Left hindlimb (tissue), 1 donor: ENCODE results near the gene HSPA6.
A peak's percentile ranks its signal among the peaks of the same experiment; 100 is the strongest.
"Not testable (repeated sequence)": the region's sequence is repeated elsewhere in the genome, so short reads cannot be mapped to it uniquely, and the experiment has no call there.

Experiments used
- DNase-seq: peaks from one replicate; pipeline ENCODE4 v3.0.0-alpha.2; 2018

The HSPA6 gene

DNA sequence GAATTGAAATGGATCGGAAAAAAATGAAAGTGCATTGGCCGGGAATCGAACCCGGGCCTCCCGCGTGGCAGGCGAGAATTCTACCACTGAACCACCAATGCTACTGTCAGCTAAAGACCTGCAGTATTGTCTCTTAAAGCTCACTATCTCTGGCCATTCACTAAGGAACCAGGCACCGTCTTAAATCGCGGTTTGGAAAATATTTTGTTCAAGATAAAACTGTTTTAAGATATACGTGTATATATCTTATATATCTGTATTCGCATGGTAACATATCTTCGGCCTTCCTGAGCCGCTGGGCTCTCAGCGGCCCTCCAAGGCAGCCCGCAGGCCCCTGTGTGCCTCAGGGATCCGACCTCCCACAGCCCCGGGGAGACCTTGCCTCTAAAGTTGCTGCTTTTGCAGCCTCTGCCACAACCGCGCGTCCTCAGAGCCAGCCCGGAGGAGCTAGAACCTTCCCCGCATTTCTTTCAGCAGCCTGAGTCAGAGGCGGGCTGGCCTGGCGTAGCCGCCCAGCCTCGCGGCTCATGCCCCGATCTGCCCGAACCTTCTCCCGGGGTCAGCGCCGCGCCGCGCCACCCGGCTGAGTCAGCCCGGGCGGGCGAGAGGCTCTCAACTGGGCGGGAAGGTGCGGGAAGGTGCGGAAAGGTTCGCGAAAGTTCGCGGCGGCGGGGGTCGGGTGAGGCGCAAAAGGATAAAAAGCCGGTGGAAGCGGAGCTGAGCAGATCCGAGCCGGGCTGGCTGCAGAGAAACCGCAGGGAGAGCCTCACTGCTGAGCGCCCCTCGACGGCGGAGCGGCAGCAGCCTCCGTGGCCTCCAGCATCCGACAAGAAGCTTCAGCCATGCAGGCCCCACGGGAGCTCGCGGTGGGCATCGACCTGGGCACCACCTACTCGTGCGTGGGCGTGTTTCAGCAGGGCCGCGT lies at the start of gene HSPA6:
Gene HSPA6, plus strand, starts transcription at position 724 of the 925 bp plus-strand sequence. Its CDS starts 119 bp downstream, at position 843.
- peak; percentile 73 for DNase-seq

DNA sequence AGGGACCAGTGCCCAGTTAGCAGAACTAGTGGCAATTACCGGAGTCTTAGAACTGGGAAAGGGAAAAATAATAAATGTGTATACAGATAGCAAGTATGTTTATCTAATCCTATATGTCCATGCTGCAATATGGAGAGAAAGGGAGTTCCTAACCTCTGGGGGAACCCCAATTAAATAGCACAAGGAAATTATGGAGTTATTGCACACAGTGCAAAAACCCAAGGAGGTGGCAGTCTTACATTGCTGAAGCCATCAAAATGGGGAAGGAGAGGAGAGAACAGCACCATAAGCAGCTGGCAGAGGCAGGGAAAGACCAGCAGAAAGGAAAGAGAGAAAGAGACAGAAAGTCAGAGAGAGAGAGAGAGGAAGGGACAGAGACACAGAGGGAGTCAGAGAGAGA lies 46.6 kb upstream of the HSPA6 start:
- not testable (repeated sequence) for DNase-seq

DNA sequence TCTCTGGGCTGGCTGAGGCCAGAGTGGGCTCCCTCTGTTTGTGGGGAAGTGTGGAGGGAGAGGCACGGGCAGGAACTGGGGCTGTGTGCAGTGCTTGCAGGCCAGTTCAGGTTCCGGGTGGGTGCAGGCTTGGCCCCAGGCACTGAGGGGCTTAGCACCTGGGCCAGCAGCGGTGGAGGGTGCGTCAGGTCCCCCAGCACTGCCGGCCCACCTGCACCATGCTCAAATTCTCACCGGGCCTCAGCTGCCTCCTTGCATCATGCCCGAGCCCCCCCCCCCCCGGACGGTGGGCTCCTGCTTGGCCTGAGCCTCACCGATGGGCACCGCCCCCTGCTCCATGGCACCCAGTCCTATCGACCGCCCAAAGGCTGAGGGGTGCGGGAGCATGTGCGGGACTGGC lies 45.4 kb upstream of the HSPA6 start:
- no peak for DNase-seq

DNA sequence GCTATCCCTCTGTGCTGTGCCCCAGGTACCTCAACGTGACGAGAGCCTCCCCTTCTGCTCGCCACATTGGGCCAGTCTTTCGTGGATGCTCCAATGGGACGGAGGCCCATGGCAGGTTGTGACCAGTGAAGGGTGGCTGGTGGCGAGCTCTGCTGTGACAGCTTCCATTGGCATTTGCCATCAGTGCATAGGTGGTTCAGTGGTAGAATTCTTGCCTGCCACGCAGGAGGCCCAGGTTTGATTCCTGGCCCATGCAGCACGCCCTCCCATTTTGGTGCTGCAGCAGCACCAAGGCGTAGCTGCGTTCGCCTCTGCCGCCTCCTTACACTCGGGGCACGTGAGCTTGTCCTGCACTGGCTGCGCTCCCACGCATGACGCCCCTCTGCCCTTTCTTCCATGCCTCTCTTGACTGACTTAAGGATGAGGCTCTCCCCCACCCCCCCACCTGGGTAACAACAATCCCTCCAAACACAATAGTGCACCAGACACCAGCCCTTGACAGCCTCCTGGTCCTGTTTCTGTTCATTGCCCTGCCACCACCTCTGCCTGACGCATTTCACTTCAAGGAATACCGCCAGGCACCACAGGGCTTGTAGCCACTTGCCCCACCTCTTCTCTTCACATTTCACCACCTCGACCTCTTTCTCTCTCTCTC lies 43.8 kb upstream of the HSPA6 start:
- DNase-seq = no peak

DNA sequence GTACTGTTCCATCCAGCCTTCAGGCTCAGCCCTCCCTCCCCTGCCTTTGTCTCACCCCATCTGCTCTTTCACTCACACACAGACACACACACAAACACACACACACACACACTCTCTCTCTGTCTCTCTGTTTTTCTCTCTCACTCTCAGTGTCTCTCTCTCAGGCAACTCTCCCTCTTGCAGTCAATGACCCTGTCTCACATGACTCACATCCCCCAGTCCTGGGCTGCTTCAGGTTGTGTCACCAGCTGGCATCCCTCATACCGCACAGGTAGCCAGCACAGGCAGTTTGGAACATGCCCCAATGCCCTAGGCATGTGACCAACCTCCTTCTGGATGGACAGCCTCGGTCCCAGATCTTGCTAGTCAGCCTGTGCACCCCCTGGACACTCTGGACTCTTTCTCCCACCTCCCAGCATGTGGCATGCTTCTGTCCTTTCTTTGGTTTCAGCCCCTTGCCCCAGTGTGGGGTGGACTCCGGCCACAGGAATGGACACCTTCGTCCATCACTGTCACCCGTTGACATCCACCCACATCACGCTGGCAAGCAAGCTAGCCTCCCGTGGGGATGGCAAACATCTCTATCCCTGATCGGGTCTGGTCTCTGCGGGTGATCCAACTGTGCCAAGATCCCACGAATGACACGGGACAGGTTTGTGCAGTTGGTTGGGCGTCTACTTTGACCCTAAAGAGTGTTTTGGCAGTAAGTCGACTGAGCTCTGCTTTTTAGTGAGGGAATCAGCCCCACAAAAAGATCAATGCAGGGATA lies 42.5 kb upstream of the HSPA6 start:
- no peak for DNase-seq

DNA sequence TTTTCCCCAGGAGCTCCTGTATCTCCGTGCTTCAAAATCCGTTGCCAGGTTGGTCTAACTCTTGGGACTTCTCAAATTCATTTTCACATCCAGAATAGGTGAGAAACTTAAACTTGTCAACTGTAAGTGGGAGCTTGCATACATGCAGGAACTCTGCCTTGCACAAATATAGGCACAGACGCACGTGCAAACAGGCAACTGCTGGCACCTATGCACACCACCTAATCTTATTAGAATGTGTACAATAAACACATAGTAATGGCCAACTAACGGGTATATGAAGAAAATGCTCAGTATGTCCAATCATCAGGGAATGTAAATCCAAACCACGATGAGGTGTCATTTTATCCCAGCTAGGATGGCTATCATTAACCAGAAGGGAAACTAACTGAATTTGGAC lies 41.7 kb upstream of the HSPA6 start:
- DNase-seq = no peak

DNA sequence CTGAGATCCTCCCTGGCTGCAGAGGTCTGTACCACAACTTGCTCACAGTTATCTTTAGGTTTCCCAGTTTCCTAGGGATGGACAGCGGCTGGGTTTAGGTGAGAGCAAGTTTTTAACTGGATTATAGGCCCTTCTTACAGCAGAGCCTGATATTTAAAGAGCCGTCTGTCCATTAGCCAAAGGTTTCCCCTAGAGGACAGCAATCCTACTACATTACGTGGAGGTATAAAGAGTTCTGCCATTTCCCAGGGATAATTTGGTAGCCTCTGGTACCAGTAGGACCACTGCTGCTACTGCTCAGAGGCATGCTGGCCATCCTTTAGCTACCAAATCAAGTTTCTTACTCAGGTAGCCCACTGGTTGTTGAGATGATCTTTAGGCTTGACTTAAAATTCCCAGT lies 41.0 kb upstream of the HSPA6 start:
- DNase-seq = no peak

DNA sequence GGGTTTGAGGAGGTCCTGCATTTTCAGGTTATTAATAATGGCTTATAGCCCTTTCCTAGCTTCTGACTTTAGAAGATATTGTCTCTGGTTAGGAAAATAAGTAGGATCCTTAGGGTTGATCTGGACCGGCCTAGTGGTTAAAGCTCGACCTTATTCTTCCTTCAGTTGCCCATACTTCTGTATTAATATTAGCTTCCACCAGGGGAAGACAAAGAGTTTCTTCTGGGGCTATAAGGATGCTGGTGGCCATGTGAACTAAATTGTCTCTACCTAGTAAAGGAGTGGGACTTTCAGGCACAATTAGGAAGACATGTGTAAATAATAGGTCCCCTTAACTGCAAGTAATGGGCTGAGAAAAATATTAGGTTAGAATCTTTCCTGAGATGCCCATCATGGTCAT lies 39.7 kb upstream of the HSPA6 start:
- DNase-seq = no peak

DNA sequence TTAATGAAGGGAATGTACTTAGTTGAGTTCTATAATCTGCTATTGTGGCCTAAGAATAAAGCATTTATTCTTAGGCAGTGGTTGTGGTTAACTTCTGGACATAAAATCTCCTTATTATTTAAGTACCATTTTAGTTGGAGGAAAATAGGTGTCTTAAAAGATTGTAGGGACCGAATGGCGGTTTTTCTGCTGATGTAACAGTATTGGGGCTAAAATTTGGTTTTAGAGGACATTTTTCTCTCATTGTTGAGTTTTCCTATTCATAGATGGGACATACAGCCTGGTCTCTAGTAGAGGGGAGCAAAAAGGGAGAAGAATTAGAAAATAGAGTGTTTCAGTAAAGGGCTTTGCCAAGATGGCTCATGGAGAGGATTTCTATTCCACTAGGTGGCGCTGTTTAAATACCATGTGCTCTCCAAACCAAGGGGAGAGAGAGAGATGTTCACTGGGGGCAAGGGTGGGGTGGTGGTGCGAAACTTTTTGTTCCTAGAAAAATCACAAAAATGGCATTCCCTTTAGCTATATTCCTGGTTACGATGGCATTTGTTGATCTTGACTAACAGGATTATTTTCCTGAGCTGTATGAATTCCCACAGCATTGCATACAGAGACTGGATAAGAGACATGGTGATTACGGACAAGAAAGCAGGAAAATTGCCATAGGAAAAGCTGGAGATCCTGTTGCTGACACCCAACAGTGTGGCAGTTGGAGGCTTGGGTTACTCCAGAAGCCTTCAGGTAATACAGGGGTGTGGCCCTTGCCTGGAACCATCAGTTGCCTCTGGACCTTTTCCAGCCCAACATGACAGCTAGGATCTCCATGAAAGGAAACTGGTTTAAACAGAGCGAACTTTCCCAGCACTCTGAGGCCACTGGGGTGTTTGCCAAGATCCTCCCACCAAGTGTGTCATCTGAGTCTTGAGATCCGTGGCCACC lies 37.3 kb upstream of the HSPA6 start:
- DNase-seq = no peak

DNA sequence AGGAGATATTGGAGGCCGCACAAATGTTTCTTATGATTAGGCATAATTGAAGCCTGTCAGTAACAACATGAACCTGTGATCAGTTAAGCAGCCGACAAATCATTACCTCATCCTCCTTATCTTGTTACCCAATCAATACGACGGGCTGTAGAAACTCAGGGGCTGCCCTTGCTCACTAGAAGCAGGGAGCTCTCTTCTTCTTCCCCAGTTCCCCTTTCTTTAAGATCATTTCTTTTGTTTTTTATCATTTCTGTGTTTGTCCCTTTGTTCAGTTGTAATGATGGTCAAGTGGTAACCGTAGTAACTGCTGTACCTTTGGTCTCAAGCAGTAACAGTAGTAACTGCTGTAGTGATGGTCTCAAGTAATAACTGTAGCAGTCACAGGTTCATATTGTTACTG lies 32.9 kb upstream of the HSPA6 start:
- DNase-seq = no peak

DNA sequence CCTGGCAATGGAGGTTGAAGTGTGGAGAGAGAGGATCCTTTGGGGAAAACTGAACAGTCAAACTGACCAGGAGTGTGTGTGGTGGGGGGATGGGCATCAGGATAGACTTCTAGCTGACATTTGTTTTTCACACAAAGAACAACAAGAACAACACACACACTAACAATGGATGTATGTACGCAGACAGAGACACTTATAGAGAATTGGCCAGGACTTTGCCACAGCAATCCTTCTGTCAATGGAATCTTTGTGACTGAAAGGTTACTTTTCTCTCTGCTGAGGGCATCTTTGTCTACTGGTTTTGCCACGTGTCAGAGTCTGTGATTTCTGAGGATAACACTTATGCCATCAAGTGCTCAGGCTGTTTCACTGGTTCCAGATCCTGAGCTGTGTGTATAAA lies 31.5 kb upstream of the HSPA6 start:
- DNase-seq = no peak

DNA sequence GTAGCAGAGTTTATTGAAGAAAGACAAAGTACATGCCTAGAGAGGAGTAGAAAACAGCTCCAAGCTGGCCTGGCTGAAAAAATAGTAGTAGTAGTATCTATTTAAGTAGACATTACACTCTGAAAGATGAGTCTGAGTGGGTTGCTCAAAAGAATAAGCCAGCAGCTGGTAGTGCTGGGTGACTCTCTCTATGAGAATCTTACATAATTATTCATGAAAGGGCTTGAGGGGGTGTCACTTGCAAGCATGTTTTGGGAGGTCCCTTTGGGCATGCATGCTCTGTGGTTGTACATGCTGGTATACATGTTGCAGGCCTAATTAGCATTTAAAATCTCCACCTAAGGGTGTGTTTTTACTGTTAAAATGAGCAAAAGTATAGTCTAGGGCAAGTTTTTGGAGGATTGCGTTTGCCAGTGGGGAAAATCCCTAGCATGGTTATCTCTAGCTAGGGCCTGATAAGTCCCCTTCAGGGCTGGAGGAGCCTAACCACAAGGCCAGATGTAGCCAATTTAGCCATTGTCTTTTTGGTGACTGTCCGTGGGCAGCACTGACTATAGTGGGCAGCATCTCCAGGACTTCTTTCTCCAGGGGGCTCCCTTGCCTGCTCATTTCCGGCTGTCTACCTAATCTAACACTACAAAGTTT lies 30.1 kb upstream of the HSPA6 start:
- DNase-seq = no peak

DNA sequence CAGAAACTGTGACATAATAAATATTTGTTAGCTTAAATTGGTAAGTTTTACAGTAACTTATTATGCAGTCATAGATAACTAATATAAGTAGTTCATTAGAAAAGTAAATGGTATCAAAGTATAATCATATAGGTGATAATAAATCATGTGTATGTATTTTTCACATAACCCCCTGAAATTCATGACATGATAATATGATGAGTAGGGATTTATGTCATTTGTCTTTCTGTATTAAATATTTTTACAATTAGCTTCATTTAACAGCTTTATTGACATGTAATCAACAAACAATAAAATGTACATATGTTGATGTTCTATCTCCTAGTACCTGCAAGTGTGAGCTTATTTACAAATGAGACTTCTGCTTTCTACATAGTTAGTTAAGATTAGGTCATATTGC lies 28.9 kb upstream of the HSPA6 start:
- no peak for DNase-seq

DNA sequence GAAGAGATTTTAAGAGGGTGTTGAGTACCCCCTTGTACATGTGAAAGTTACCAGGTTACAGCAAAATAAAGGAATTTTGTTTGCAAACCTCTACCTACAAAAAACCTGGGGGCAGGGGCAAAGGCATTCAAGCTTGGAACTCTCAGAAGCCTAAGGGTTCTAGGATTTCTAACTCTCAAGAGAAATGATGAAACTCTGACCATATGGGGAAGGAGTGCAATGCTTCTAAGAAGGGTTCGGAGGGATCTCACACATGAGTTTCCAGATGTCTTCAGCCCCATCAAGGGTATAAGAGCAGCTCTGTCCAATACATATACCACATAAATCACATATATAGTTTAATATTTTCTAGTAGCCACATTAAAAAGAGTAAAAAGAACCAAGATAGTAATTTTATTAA lies 26.4 kb upstream of the HSPA6 start:
- DNase-seq = no peak

DNA sequence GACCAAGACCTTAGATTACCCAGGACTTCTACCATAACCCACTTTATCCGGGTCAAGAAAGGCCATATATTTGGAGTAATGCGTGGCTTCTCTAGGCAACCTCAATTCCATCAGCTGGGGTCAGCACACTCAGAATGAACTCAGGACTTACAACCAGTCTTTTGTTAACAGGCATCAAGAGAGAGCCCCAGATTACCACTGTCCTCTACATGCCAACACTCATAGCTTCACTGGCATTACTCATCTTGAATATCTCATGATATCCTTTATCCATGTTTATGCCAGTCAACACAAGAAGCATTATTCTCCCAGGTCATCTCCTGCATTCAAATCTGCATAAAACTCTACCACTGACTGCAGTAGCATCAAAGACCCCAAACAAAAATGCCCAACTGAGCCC lies 25.7 kb upstream of the HSPA6 start:
- DNase-seq = no peak

DNA sequence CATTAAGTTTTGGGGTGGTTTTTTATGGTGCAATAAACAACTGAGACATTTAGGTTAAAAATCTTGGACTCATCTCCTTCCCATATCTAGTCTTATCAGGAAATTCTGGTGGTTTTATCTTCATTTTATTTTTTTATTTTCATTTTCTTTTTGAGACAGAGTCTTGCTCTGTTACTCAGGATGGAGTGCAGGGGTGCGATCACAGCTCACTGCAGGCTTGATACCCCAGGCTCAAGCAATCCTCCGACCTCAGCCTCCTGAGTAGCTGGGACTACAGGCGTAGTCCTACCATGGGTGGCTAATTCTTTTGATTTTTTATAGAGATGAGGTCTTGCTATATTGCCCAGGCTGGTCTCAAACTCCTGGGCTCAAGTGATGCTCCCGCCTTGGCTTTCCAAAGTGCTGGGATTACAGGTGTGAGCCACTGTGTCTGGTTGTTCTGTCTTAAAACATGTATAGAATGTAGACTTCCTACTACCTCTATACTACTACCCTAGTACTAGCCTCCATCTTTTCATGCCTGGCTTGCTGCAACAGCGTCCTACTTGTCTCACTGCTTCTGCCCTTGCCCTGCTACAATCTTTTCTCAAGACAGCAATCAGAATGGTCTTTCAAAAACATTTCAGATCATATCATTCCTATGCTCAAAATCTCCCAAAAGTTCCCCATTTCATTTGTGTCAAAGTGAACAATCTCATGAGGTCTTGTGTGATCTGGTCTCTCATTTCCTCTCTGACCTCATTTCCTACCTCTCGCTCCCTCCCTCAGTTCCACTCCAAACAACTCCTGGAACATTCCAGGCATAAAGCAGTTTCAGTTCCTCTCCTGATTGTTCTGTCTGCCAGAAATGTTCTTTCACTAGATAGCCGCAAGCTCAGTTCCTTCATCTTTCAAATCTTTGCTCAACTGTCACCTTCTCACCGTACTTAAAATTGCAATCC lies 25.0 kb upstream of the HSPA6 start:
- DNase-seq = no peak

DNA sequence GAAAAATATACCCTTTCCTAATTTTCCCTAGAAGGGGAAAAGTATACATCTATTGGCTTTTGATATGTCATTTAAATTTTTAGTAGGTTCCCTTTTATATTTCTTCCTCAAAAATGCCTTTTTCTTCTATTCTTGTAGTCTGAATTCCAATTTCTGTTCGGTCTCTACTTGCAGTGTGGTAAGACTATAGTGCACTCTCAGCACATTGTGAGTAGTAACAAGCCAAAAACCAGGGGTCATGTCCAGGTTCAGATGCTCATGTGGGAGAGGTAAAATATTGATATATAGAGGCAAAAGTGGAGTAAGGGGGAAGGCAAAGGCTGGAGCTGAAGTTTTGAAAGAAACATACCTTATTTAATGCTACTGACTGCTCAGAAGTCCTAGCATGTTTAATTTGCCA lies 23.1 kb upstream of the HSPA6 start:
- no peak for DNase-seq

DNA sequence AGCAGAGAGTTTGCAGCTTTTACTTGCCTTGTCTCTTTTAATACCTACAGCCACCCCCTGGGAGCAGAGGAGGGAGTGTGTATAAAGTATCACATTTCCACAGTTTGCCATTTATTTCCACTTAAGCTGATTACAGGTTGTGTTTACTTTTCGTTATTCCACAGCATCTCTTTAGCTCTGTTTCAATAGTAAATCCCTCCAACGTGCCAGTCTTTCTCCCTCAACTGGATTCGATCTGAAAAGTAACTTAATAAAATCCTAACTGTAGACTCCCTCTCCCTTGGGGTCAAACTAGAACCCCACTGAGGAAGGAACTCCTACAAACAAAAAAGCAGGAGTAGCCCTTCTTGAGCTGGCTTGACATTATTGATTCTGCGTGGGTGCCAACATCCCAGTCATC lies 22.2 kb upstream of the HSPA6 start:
- DNase-seq = no peak

DNA sequence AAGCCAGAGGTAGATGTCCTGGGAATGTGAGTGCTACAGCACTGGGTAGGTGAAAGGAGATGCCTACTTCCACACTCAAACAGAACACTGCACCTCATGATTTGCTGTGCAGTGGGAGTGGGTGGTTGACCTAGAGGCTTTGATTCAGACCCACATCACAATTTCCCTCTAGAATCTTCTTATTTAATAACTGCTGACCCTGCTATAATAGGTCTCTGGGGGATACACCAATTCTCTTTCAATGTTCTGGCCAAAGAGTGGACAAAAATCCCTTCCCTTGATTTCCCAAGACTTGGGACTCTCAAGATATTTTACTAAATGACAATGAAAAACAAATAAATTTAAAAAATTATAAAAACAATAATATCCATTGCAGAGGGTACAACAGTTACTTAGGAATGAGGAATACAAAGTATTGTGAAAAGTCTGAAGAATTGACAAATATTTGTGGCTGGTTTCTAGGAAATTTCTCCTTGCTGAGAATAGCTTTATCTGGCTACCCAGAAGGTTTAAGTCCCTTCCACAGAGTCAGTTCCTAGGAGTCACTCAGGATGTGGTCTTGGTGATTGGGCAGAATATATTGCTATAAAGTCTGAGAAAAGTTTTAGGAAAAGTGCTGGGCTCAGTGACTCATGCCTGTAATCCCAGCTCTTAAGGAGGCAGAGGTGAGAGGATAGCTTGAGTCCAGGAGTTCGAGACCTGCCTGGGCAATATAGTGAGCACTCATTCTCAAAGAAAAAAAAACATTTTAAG lies 21.5 kb upstream of the HSPA6 start:
- DNase-seq = no peak

DNA sequence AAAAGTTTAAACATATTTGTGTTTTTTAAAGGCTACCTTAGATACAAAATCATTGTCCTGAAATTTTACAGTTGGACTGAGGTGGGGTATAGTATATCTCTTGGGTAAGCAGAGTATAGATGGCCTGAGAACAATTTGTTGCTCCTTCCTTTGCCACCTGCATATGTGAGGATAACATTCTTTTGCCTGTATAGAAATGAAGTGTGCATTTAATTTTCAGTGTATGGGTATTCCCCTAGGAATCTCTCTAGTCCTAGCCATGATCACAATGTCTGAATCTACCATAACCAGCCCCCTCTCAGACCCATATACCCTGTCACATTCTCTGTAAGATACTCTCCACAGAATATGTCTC lies 21.0 kb upstream of the HSPA6 start:
- DNase-seq = no peak
